Fibroblast of skin of abdomen (primary cell): ENCODE data around the gene YIF1A.
"Not testable (repeated sequence)": the region's sequence is repeated elsewhere in the genome, so short reads cannot be mapped to it uniquely, and the experiment has no call there.

ENCODE experiments used
- DNase-seq: peaks from one replicate; pipeline ENCODE4 v3.0.0-alpha.2; 2013

YIF1A gene

GRCh38 chr11:66267379-66268243 is 21.3 kb downstream of the YIF1A start:
- peak; percentile 89 for DNase-seq

- DNase-seq: no peak
Measured at GRCh38 chr11:66267039-66267378, 21.9 kb downstream of the YIF1A start.

GRCh38 chr11:66266378-66267038 is 22.4 kb downstream of the YIF1A start:
- DNase-seq: no peak

- DNase-seq: no peak
Measured at GRCh38 chr11:66265531-66266377, 23.2 kb downstream of the YIF1A start.

GRCh38 chr11:66264914-66265313 is 24.0 kb downstream of the YIF1A start:
- DNase-seq: no peak

- no peak for DNase-seq
Measured at GRCh38 chr11:66264383-66264782, 24.6 kb downstream of the YIF1A start.

- no peak for DNase-seq
Measured at GRCh38 chr11:66263785-66264184, 25.2 kb downstream of the YIF1A start.

GRCh38 chr11:66263231-66263630 is 25.7 kb downstream of the YIF1A start:
- DNase-seq: no peak

GRCh38 chr11:66262696-66263095 is 26.2 kb downstream of the YIF1A start:
- no peak for DNase-seq

- no peak for DNase-seq
Measured at GRCh38 chr11:66262191-66262590, 26.8 kb downstream of the YIF1A start.

GRCh38 chr11:66261578-66261977 is 27.4 kb downstream of the YIF1A start:
- no peak for DNase-seq

GRCh38 chr11:66259956-66260355 is 29.0 kb downstream of the YIF1A start:
- no peak for DNase-seq

- DNase-seq: no peak
Measured at GRCh38 chr11:66259225-66259624, 29.7 kb downstream of the YIF1A start.

GRCh38 chr11:66258473-66258893 is 30.5 kb downstream of the YIF1A start:
- no peak for DNase-seq

GRCh38 chr11:66253081-66253480 is 35.9 kb downstream of the YIF1A start:
- not testable (repeated sequence) for DNase-seq

- DNase-seq: no peak
Measured at GRCh38 chr11:66251809-66252208, 37.1 kb downstream of the YIF1A start.

- DNase-seq: no peak
Measured at GRCh38 chr11:66248903-66249302, 40.0 kb downstream of the YIF1A start.

GRCh38 chr11:66247801-66248200 is 41.1 kb downstream of the YIF1A start:
- no peak for DNase-seq

GRCh38 chr11:66247295-66247694 is 41.6 kb downstream of the YIF1A start:
- DNase-seq: no peak

GRCh38 chr11:66243782-66244535 is 45.0 kb downstream of the YIF1A start:
- DNase-seq: no peak

GRCh38 chr11:66242095-66242765 is 46.7 kb downstream of the YIF1A start:
- no peak for DNase-seq

GRCh38 chr11:66240781-66241136 is 48.2 kb downstream of the YIF1A start:
- DNase-seq: no peak
